GM12878 (cell line): ENCODE results near the gene MYOCD. TPM values are rescaled to one million over a fixed set of nuclear protein-coding genes. Genes with fewer than 3 reads are reported as not detected.

Source experiments
- ATAC-seq: fragments of 200-7000 bp; cut with Tn5 transposase; 3 replicates; pipeline ENCODE4 v1.9.1; 2020; ENCODE audit warnings: mild to moderate bottlenecking, moderate library complexity
- BruUV-seq: library from RNA; stranded (reverse); fragments of 400-500 nt; replicated peaks from 2 replicates; lab custom pipeline; 2021; lab: Mats Ljungman, UMichigan
- CTCF ChIA-PET: fragments of 300-600 bp; sonication (Branson Sonifier 250); formaldehyde crosslinking; extraction: SDS; loops from one replicate; lab custom pipeline; 2021; ENCODE audit warnings: inconsistent platforms; lab: Yijun Ruan, JAX
- POLR2A ChIA-PET: fragments of 350-600 bp; formaldehyde crosslinking; extraction: SDS; loops from one replicate; lab custom pipeline; 2021; ENCODE audit warnings: inconsistent platforms; lab: Charles Lee
- RAD21 ChIA-PET: fragments of 300-600 bp; sonication (Branson Sonifier 250); formaldehyde crosslinking; loops from one replicate; lab custom pipeline; 2023; ENCODE audit warnings: antibody characterized with exemption; ENCODE audit not compliant: unreplicated experiment; lab: Charles Lee
- SMC1A ChIA-PET: fragments of 300-600 bp; sonication (Branson Sonifier 250); formaldehyde crosslinking; loops from one replicate; lab custom pipeline; 2023; ENCODE audit not compliant: unreplicated experiment, uncharacterized antibody; lab: Charles Lee
- DNase-seq: peaks from one replicate; pipeline ENCODE4 v3.0.0-alpha.2; 2011; ENCODE audit warnings: low read depth, low spot score
- FAIRE-seq: peaks from 3 replicates; lab custom pipeline; 2011; peaks lifted over from hg19 to GRCh38; lab: Jason Lieb, UNC
- H2AFZ ChIP-seq: 2 replicates; pipeline ENCODE4 v1.6.0; 2011; ENCODE audit warnings: low read depth, low read length, control low read depth; ENCODE audit not compliant: control insufficient read depth
- H3K27ac ChIP-seq: 2 replicates; pipeline ENCODE4 v1.5.1; 2011; ENCODE audit warnings: control low read depth; ENCODE audit not compliant: control insufficient read depth, insufficient read depth
- H3K27me3 ChIP-seq, 2 experiments: replicated peaks in 1 of 2; 2 replicates each; pipeline versions ENCODE4 v1.6.0 to v1.6.1; 2011; ENCODE audit warnings: low read length in 1 of 2; ENCODE audit not compliant: control insufficient read depth in 2 of 2, insufficient read depth in 2 of 2
- H3K36me3 ChIP-seq, 2 experiments: 2 replicates each; pipeline ENCODE4 v1.5.1; 2011; ENCODE audit warnings: low read length in 1 of 2; ENCODE audit not compliant: control insufficient read depth in 2 of 2, insufficient read depth in 2 of 2
- H3K4me1 ChIP-seq: 2 replicates; pipeline ENCODE4 v1.6.1; 2011; ENCODE audit warnings: mild to moderate bottlenecking, low read length, moderate library complexity, mixed read lengths; ENCODE audit not compliant: control insufficient read depth, insufficient read depth
- H3K4me2 ChIP-seq: 2 replicates; pipeline ENCODE4 v1.6.0; 2011; ENCODE audit warnings: control low read depth; ENCODE audit not compliant: control insufficient read depth, insufficient read depth
- H3K4me3 ChIP-seq: fragments of 200-600 bp; sonication (generic); 2 replicates; pipeline ENCODE4 v1.5.1; 2016
- H3K79me2 ChIP-seq: 2 replicates; pipeline ENCODE4 v1.6.0; 2011; ENCODE audit warnings: low read length; ENCODE audit not compliant: control insufficient read depth, insufficient read depth
- H3K9ac ChIP-seq: 2 replicates; pipeline ENCODE4 v1.8.0; 2011; ENCODE audit warnings: low read length, control low read depth, mixed read lengths; ENCODE audit not compliant: control insufficient read depth, insufficient read depth
- H3K9me3 ChIP-seq: replicated peaks from 3 replicates; pipeline ENCODE4 v1.5.1; 2011; ENCODE audit warnings: mild to moderate bottlenecking, low read length; ENCODE audit not compliant: control insufficient read depth, insufficient read depth
- H4K20me1 ChIP-seq: 2 replicates; pipeline ENCODE4 v1.6.0; 2011; ENCODE audit not compliant: control insufficient read depth, insufficient read depth
- BCL3 ChIP-seq: IDR thresholded peaks from 2 replicates; pipeline ENCODE4 v1.6.1; 2011; ENCODE audit warnings: borderline replicate concordance, low read depth, mild to moderate bottlenecking, moderate library complexity, low read length; ENCODE audit not compliant: insufficient read depth, poor library complexity, severe bottlenecking
- EED ChIP-seq: sonication (generic); IDR thresholded peaks from 2 replicates; pipeline ENCODE4 v1.6.1; 2016; ENCODE audit warnings: antibody characterized with exemption, low read depth
- FOXK2 ChIP-seq: fragments of 450-650 bp; IDR thresholded peaks from 2 replicates; pipeline ENCODE4 v1.6.1; 2017; ENCODE audit warnings: mild to moderate bottlenecking, moderate library complexity
- HDAC6 ChIP-seq: fragments of 200-600 bp; sonication (generic); IDR thresholded peaks from one replicate; pipeline ENCODE4 v1.8.0; 2017; ENCODE audit warnings: antibody characterized with exemption; ENCODE audit not compliant: unreplicated experiment
- JUND ChIP-seq: IDR thresholded peaks from 2 replicates; pipeline ENCODE4 v1.6.1; 2012; ENCODE audit warnings: low read depth, mild to moderate bottlenecking, low read length, improper control_type of control experiment, moderate library complexity
- LARP7 ChIP-seq: fragments of 450-650 bp; IDR thresholded peaks from 2 replicates; pipeline ENCODE4 v1.6.1; 2017; ENCODE audit warnings: mild to moderate bottlenecking
- MXI1 ChIP-seq: fragments of 150-350 bp; IDR thresholded peaks from 2 replicates; pipeline ENCODE4 v1.6.1; 2011; ENCODE audit warnings: low read depth, mild to moderate bottlenecking, inconsistent platforms, low read length, improper control_type of control experiment
- NFYA ChIP-seq: IDR thresholded peaks from 2 replicates; pipeline ENCODE4 v1.6.1; 2011; ENCODE audit warnings: low read depth, mild to moderate bottlenecking, low read length, improper control_type of control experiment, borderline replicate concordance
- NR2C2 ChIP-seq: IDR thresholded peaks from 2 replicates; pipeline ENCODE4 v1.6.1; 2011; ENCODE audit warnings: borderline replicate concordance, low read depth; ENCODE audit not compliant: control insufficient read depth, insufficient read length
- POLR2AphosphoS5 ChIP-seq: IDR thresholded peaks from 2 replicates; pipeline ENCODE4 v1.6.1; 2011; ENCODE audit warnings: mild to moderate bottlenecking, low read length, inconsistent platforms
- RB1 ChIP-seq: fragments of 450-650 bp; formaldehyde crosslinking; IDR thresholded peaks from 2 replicates; pipeline ENCODE4 v1.6.1; 2017; ENCODE audit warnings: mild to moderate bottlenecking, borderline replicate concordance
- SIN3A ChIP-seq: IDR thresholded peaks from 2 replicates; pipeline ENCODE4 v1.6.1; 2012; ENCODE audit warnings: low read depth, low read length, improper control_type of control experiment
- SKIL ChIP-seq: fragments of 450-650 bp; IDR thresholded peaks from 2 replicates; pipeline ENCODE4 v1.6.1; 2017; ENCODE audit warnings: mild to moderate bottlenecking, low read depth, inconsistent platforms; ENCODE audit not compliant: poor library complexity, severe bottlenecking
- SMAD1 ChIP-seq: fragments of 450-650 bp; IDR thresholded peaks from 2 replicates; pipeline ENCODE4 v1.6.1; 2018; ENCODE audit warnings: mild to moderate bottlenecking, low read depth; ENCODE audit not compliant: partially characterized antibody
- ZBTB40 ChIP-seq: fragments of 450-650 bp; IDR thresholded peaks from 2 replicates; pipeline ENCODE4 v1.6.1; 2016; ENCODE audit warnings: mild to moderate bottlenecking, moderate library complexity, borderline replicate concordance
- ZZZ3 ChIP-seq: IDR thresholded peaks from 2 replicates; pipeline ENCODE4 v1.6.1; 2011; ENCODE audit warnings: low read depth; ENCODE audit not compliant: control insufficient read depth, insufficient read length
- in situ Hi-C: fragments of 300-500 bp; cut with MboI; formaldehyde crosslinking; loops from 9 replicates; pipeline ENCODE4 v1.14.3; 2018; ENCODE audit warnings: mixed read lengths
- intact Hi-C: fragments of 100-400 bp; cut with micrococcal nuclease; formaldehyde crosslinking; loops from one replicate; pipeline ENCODE4 v1.14.2; 2022; ENCODE audit not compliant: unreplicated experiment
- polyA plus RNA-seq, 11 experiments: library from polyadenylated mRNA; depleted of rRNA in 4 of 11; unstranded in 6 of 11; stranded (reverse) in 5 of 11; fragments of >200 nt; fragmentation: Nextera tagmentation in 4 of 11; fragmentation: Illumina TruSeq in 1 of 11; extraction: Ambion mirVana in 4 of 11; extraction: Trizol in 1 of 11; gene quantifications; 1 replicate in 1 of 11; 2 replicates in 10 of 11; pipeline versions ENCODE4 v1.2.1 to v1.2.3, GENCODE V29; 2011 to 2016; ENCODE audit warnings: inconsistent platforms in 2 of 11, missing spikeins in 2 of 11, low read depth in 1 of 11
- total RNA-seq, 4 experiments: library from RNA; depleted of rRNA in 3 of 4; stranded (reverse); fragments of >200 nt in 3 of 4; fragmentation: Illumina TruSeq in 1 of 4; extraction: Trizol in 1 of 4; gene quantifications; 2 replicates each; pipeline versions ENCODE4 v1.2.1 to v1.2.3, GENCODE V29; 2013 to 2021

MYOCD gene
- total and polyA plus RNA-seq, 10 of the 15 experiments (the other 5 are each of a cell fraction or from before 2014, with no cell fraction given) = not detected

- Histone ChIP-seq H3K9me3 (no peaks in the 10 kb centered on the region), H3K27ac (no peak overlapping the region), H3K4me2 (no peak overlapping the region), H3K79me2 (no peaks in the 10 kb centered on the region), H2AFZ (no peak overlapping the region), H3K27me3 (no peaks in the 10 kb centered on the region), H3K36me3 (no peaks in the 10 kb centered on the region), H3K4me3 (no peak overlapping the region), H4K20me1 (no peaks in the 10 kb centered on the region), H3K9ac (no peak overlapping the region), H3K4me1 (no peaks in the 10 kb centered on the region)
- no peak for ATAC-seq
- ChIA-PET CTCF (no interaction called here), POLR2A (no interaction called here), SMC1A (no interaction called here), RAD21 (no interaction called here)
- no peak for DNase-seq
- BruUV-seq = no TSS peak
- FAIRE-seq = no peak
- intact Hi-C loops (no loop called here), in situ Hi-C loops (no loop called here)
- TF ChIP-seq EED (no peak), SMAD1 (no peak), SIN3A (no peak), BCL3 (no peak), RB1 (no peak), JUND (no peak), ZZZ3 (no peak), HDAC6 (no peak), POLR2AphosphoS5 (no peak), FOXK2 (no peak), LARP7 (no peak), MXI1 (no peak), SKIL (no peak), ZBTB40 (no peak), NFYA (no peak), NR2C2 (no peak)
These were observed 43.4 kb downstream of the MYOCD start for GRCh38 chr17:12709063-12709462.
